ENCODE results near the gene SLC17A7. TPM values are rescaled to one million over a fixed set of nuclear protein-coding genes. Genes with fewer than 3 reads are reported as not detected.

Gene SLC17A7
- total and polyA plus RNA-seq, 9 of the 15 experiments (the other 6 are each of a cell fraction or from before 2014, with no cell fraction given), result 1.1 to 15.7 (median 2.4) TPM

- no peak for TF ChIP-seq TRIM25 (IDR thresholded peaks at IDR 0.05; ENCODE audit: borderline replicate concordance)
- no peak for TF ChIP-seq HDGF (IDR thresholded peaks at IDR 0.05)
- peak in 1 of 2 experiments; percentile 47; a peak in 1 of 4 replicates for TF ChIP-seq TBL1XR1 (IDR thresholded peaks at IDR 0.05; ENCODE audit: low read length in 2 of 2)
- no peak for TF ChIP-seq BRD9 (IDR thresholded peaks at IDR 0.05; ENCODE audit: low read depth, partially characterized antibody)
- TF ChIP-seq NBN (IDR thresholded peaks at IDR 0.05; ENCODE audit: low read depth), result peak; percentile 75
- no peak for TF ChIP-seq MAFF (IDR thresholded peaks at IDR 0.05; ENCODE audit: low read length)
- TF ChIP-seq SRSF3 (IDR thresholded peaks at IDR 0.05; ENCODE audit: insufficient read depth, low read length), result no peak
- no peak for TF ChIP-seq PHB2 (IDR thresholded peaks at IDR 0.05; ENCODE audit: low read depth)
- no peak for TF ChIP-seq ZNF12 (CRISPR knock-in tag; IDR thresholded peaks at IDR 0.05)
- TF ChIP-seq ZNF311 (CRISPR knock-in tag; IDR thresholded peaks at IDR 0.05), result no peak
- TF ChIP-seq CBX5 (IDR thresholded peaks at IDR 0.05; ENCODE audit: borderline replicate concordance, low read depth), result no peak
- no peak for TF ChIP-seq CEBPG (CRISPR knock-in tag; IDR thresholded peaks at IDR 0.05)
- no peak for TF ChIP-seq CEBPG (tag; conservative IDR thresholded peaks at IDR 0.05 in 1 of 2, IDR thresholded peaks at IDR 0.05 in 1 of 2)
- no peak for TF ChIP-seq PTTG1 (tag; IDR thresholded peaks at IDR 0.05; ENCODE audit: low read depth)
- no peak for TF ChIP-seq PURB (CRISPR knock-in tag; IDR thresholded peaks at IDR 0.05; ENCODE audit: low read depth)
- TF ChIP-seq ASH1L (IDR thresholded peaks at IDR 0.05; ENCODE audit: borderline replicate concordance, low read depth, partially characterized antibody), result no peak
- TF ChIP-seq ZBTB2 (IDR thresholded peaks at IDR 0.05), result no peak
- TF ChIP-seq DNMT1 (IDR thresholded peaks at IDR 0.05), result no peak
- no peak for TF ChIP-seq HEY1 (CRISPR knock-in tag; IDR thresholded peaks at IDR 0.05; ENCODE audit: borderline replicate concordance)
- TF ChIP-seq EHMT2 (IDR thresholded peaks at IDR 0.05), result no peak
- TF ChIP-seq MCM3 (IDR thresholded peaks at IDR 0.05), result no peak
- TF ChIP-seq ZNF707 (CRISPR knock-in tag; conservative IDR thresholded peaks at IDR 0.05), result no peak
- no peak for TF ChIP-seq ATF1 (CRISPR knock-in tag; IDR thresholded peaks at IDR 0.05)
- peak; percentile 53 for TF ChIP-seq ATF1 (tag; IDR thresholded peaks at IDR 0.05)
- TF ChIP-seq SOX6 (IDR thresholded peaks at IDR 0.05), result peak; percentile 41; the same call in 1 of the 2 replicates
- no peak for TF ChIP-seq YBX1 (IDR thresholded peaks at IDR 0.05)
- TF ChIP-seq KLF16 (IDR thresholded peaks at IDR 0.05), result no peak
- TF ChIP-seq ZNF507 (tag; conservative IDR thresholded peaks at IDR 0.05), result no peak
- peak; percentile 49 for TF ChIP-seq NEUROD1 (IDR thresholded peaks at IDR 0.05; ENCODE audit: borderline replicate concordance, low read depth, low read length, partially characterized antibody)
- TF ChIP-seq HMGN3 (IDR thresholded peaks at IDR 0.05; ENCODE audit: borderline replicate concordance, extremely low read depth, insufficient read length, low read depth, low read length), result peak; percentile 57
Observed at GRCh38 chr19:49473868-49474541, 32.7 kb upstream of the SLC17A7 start, which contains the start of gene FLT3LG (continued).
